Neuronal stem cell (in vitro differentiated cells): ENCODE results near the gene MAGIX.

ENCODE experiments used
- DNase-seq: peaks from one replicate; pipeline ENCODE4 v3.0.0-alpha.2; 2013; ENCODE audit warnings: low spot score
- H2AFZ ChIP-seq: one replicate; pipeline ENCODE4 v1.6.1; 2013; ENCODE audit warnings: mild to moderate bottlenecking, low read length, inconsistent platforms
- H2AK5ac ChIP-seq: 2 replicates; pipeline ENCODE4 v1.6.1; 2013; ENCODE audit warnings: low read depth, mild to moderate bottlenecking, inconsistent platforms, low read length, moderate library complexity, mixed read lengths
- H2BK120ac ChIP-seq: 2 replicates; pipeline ENCODE4 v1.6.1; 2013; ENCODE audit warnings: low read depth, mild to moderate bottlenecking, inconsistent platforms, low read length, moderate library complexity, mixed read lengths
- H2BK12ac ChIP-seq: one replicate; pipeline ENCODE4 v1.6.1; 2013; ENCODE audit warnings: low read length, inconsistent platforms
- H2BK15ac ChIP-seq: 2 replicates; pipeline ENCODE4 v1.6.1; 2013; ENCODE audit warnings: mild to moderate bottlenecking, low read length, inconsistent platforms, mixed read lengths
- H2BK5ac ChIP-seq: one replicate; pipeline ENCODE4 v1.6.1; 2013; ENCODE audit warnings: inconsistent platforms, mild to moderate bottlenecking, low read length, moderate library complexity
- H3K14ac ChIP-seq: one replicate; pipeline ENCODE4 v1.6.1; 2013; ENCODE audit warnings: low read length, inconsistent platforms
- H3K18ac ChIP-seq: 2 replicates; pipeline ENCODE4 v1.6.1; 2013; ENCODE audit warnings: low read length, inconsistent platforms
- H3K23ac ChIP-seq: 2 replicates; pipeline ENCODE4 v1.6.1; 2013; ENCODE audit warnings: low read depth, mild to moderate bottlenecking, mixed read lengths, low read length, inconsistent platforms; ENCODE audit not compliant: poor library complexity
- H3K27ac ChIP-seq: replicated peaks from 3 replicates; pipeline ENCODE4 v1.5.1; 2013; ENCODE audit warnings: low read length, inconsistent platforms
- H3K27me3 ChIP-seq, 3 experiments: 2 replicates each; pipeline ENCODE4 v1.6.1; 2013; ENCODE audit warnings: low read length in 3 of 3, mild to moderate bottlenecking in 2 of 3, inconsistent platforms in 1 of 3, low read depth in 1 of 3, mixed read lengths in 1 of 3, moderate library complexity in 1 of 3; ENCODE audit not compliant: control insufficient read depth in 3 of 3, insufficient read depth in 3 of 3
- H3K36me3 ChIP-seq, 2 donors: replicated peaks in 1 of 2; 2 replicates each; pipeline ENCODE4 v1.6.1; 2013; ENCODE audit warnings: low read length in 2 of 2; ENCODE audit not compliant: control insufficient read depth in 2 of 2, insufficient read depth in 2 of 2
- H3K4ac ChIP-seq: 2 replicates; pipeline ENCODE4 v1.6.1; 2013; ENCODE audit warnings: inconsistent platforms, mild to moderate bottlenecking, low read length, moderate library complexity
- H3K4me1 ChIP-seq, 2 donors: 1 replicate in 1 of 2; 2 replicates in 1 of 2; pipeline ENCODE4 v1.6.1; 2013; ENCODE audit warnings: low read length in 2 of 2, low read depth in 1 of 2; ENCODE audit not compliant: control insufficient read depth in 2 of 2, insufficient read depth in 1 of 2
- H3K4me2 ChIP-seq: one replicate; pipeline ENCODE4 v1.6.1; 2013; ENCODE audit warnings: mild to moderate bottlenecking, low read length, inconsistent platforms; ENCODE audit not compliant: insufficient read depth, poor library complexity, severe bottlenecking
- H3K4me3 ChIP-seq, 2 donors: 2 replicates each; pipeline ENCODE4 v1.5.1; 2013; ENCODE audit warnings: low read length in 2 of 2, mild to moderate bottlenecking in 2 of 2, inconsistent platforms in 1 of 2, moderate library complexity in 1 of 2
- H3K79me1 ChIP-seq: one replicate; pipeline ENCODE4 v1.6.1; 2013; ENCODE audit warnings: low read depth, mild to moderate bottlenecking, inconsistent platforms, low read length, moderate library complexity
- H3K9ac ChIP-seq: one replicate; pipeline ENCODE4 v1.6.1; 2013; ENCODE audit warnings: mild to moderate bottlenecking, low read depth, low read length, inconsistent platforms; ENCODE audit not compliant: poor library complexity
- H3K9me3 ChIP-seq, 2 donors: replicated peaks in 1 of 2; 2 replicates each; pipeline versions ENCODE3 to v1.6.1; 2013; ENCODE audit warnings: low read length in 2 of 2, mild to moderate bottlenecking in 2 of 2, inconsistent platforms in 1 of 2, low read depth in 1 of 2, mixed read lengths in 1 of 2, moderate library complexity in 1 of 2; ENCODE audit not compliant: control insufficient read depth in 2 of 2, insufficient read depth in 1 of 2
- H4K8ac ChIP-seq: one replicate; pipeline ENCODE4 v1.6.1; 2013; ENCODE audit warnings: low read depth, mild to moderate bottlenecking, inconsistent platforms, low read length, moderate library complexity
- H4K91ac ChIP-seq: one replicate; pipeline ENCODE4 v1.6.1; 2013; ENCODE audit warnings: low read length, low read depth, mild to moderate bottlenecking, inconsistent platforms; ENCODE audit not compliant: poor library complexity
- WGBS, 2 donors: extraction: QIAGEN DNeasy Blood & Tissue Kit; methylation state at CpG; one replicate each; pipeline ENCODE4 v1.1.7; 2013; ENCODE audit warnings: missing lambda C conversion rate in 2 of 2, mixed read lengths in 1 of 2; ENCODE audit not compliant: insufficient read length in 2 of 2, insufficient replicate concordance in 1 of 2; ENCODE audit errors: extremely low coverage in 2 of 2; 5-methylcytosine and 5-hydroxymethylcytosine counted together

The MAGIX gene

GRCh38 chrX:49183701-49184281 lies 21.2 kb downstream of the MAGIX start:
- Histone ChIP-seq H4K8ac (no peak overlapping the region), H3K36me3 (no peaks in the 10 kb centered on the region), H3K9ac (peak overlapping the region; percentile 60), H3K9me3 (no peaks in the 10 kb centered on the region), H3K4me3 (no peak overlapping the region), H3K4me1 (peaks cover 0 to 11% of the 10 kb centered on the region in 2 donors), H2BK15ac (no peak overlapping the region), H2BK120ac (no peak overlapping the region), H3K23ac (no peak overlapping the region), H2AK5ac (no peak overlapping the region), H2BK5ac (no peak overlapping the region), H2AFZ (peak overlapping the region; percentile 58), H3K27ac (peak overlapping the region; percentile 73), H3K4me2 (peak overlapping the region; percentile 2), H3K79me1 (no peaks in the 10 kb centered on the region), H3K4ac (no peak overlapping the region), H4K91ac (no peak overlapping the region), H2BK12ac (no peak overlapping the region), H3K18ac (peak overlapping the region; percentile 17), H3K14ac (no peak overlapping the region), H3K27me3 (no peaks in the 10 kb centered on the region)
- no peak for DNase-seq
- WGBS, 2 donors: no CpG with 5 or more reads among the region's 18 CpGs

GRCh38 chrX:49184294-49185281 lies 22.0 kb downstream of the MAGIX start:
- no peak overlapping the region for H2BK5ac ChIP-seq
- no CpG with 5 or more reads among the region's 46 CpGs for WGBS, 2 donors
- peak overlapping the region; percentile 70 for H3K9ac ChIP-seq
- H3K27me3 ChIP-seq: no peaks in the 10 kb centered on the region
- H2BK12ac ChIP-seq: no peak overlapping the region
- no peak overlapping the region for H2BK120ac ChIP-seq
- DNase-seq: peak; percentile 87
- H3K4ac ChIP-seq: no peak overlapping the region
- no peaks in the 10 kb centered on the region for H3K79me1 ChIP-seq
- peak overlapping the region; percentile 73 for H3K4me2 ChIP-seq
- H3K27ac ChIP-seq: peak overlapping the region; percentile 73
- H3K23ac ChIP-seq: no peak overlapping the region
- peak overlapping the region in 1 of 2 donors; percentile 71 for H3K4me3 ChIP-seq
- H2BK15ac ChIP-seq: no peak overlapping the region
- peaks cover 0 to 11% of the 10 kb centered on the region in 2 donors for H3K4me1 ChIP-seq
- H2AK5ac ChIP-seq: no peak overlapping the region
- H2AFZ ChIP-seq: peak overlapping the region; percentile 58
- H4K8ac ChIP-seq: no peak overlapping the region
- no peaks in the 10 kb centered on the region for H3K9me3 ChIP-seq
- H4K91ac ChIP-seq: no peak overlapping the region
- H3K14ac ChIP-seq: peak overlapping the region; percentile 21
- no peaks in the 10 kb centered on the region for H3K36me3 ChIP-seq
- peak overlapping the region; percentile 80 for H3K18ac ChIP-seq

- H3K9ac ChIP-seq: peak within 1 kb of the TSS; percentile 70
- no peak within 1 kb of the TSS for H3K14ac ChIP-seq
- no peak for DNase-seq
- no peak within 1 kb of the TSS for H2AK5ac ChIP-seq
- H2BK5ac ChIP-seq: no peak within 1 kb of the TSS
- no peak within 1 kb of the TSS for H3K23ac ChIP-seq
- no peak within 1 kb of the TSS for H3K4ac ChIP-seq
- H3K4me3 ChIP-seq: peak within 1 kb of the TSS in 1 of 2 donors; percentile 85
- no peaks in the 10 kb centered on the region for H3K9me3 ChIP-seq
- no peak within 1 kb of the TSS for H2BK15ac ChIP-seq
- H3K4me1 ChIP-seq: peaks cover 0 to 11% of the 10 kb centered on the region in 2 donors
- no peak within 1 kb of the TSS for H4K91ac ChIP-seq
- H3K36me3 ChIP-seq: no peaks in the 10 kb centered on the region
- no peak within 1 kb of the TSS for H2BK12ac ChIP-seq
- peak within 1 kb of the TSS; percentile 66 for H3K4me2 ChIP-seq
- H3K27ac ChIP-seq: peak within 1 kb of the TSS; percentile 51
- peak within 1 kb of the TSS; percentile 58 for H2AFZ ChIP-seq
- H4K8ac ChIP-seq: no peak within 1 kb of the TSS
- no peak within 1 kb of the TSS for H2BK120ac ChIP-seq
- peak within 1 kb of the TSS; percentile 87 for H3K18ac ChIP-seq
- no CpG with 5 or more reads among the region's 62 CpGs for WGBS, 2 donors
- no peaks in the 10 kb centered on the region for H3K27me3 ChIP-seq
- H3K79me1 ChIP-seq: no peaks in the 10 kb centered on the region
These were observed 23.8 kb downstream of the MAGIX start, which contains the start of gene PRICKLE3 for GRCh38 chrX:49186125-49187027. Gene PRICKLE3, minus strand, starts transcription at chrX:49186373. Its CDS starts 76 bp downstream, at chrX:49186297.
